H54 (cell line): ENCODE results near the gene LIN7B.

Source experiments
- DNase-seq: peaks from one replicate; pipeline ENCODE4 v3.0.0; 2011; ENCODE audit warnings: low spot score, mixed read lengths; ENCODE audit not compliant: insufficient read length
- FAIRE-seq: peaks from 3 replicates; lab custom pipeline; 2011; peaks lifted over from hg19 to GRCh38; lab: Jason Lieb, UNC
- POLR2A ChIP-seq: IDR thresholded peaks from 2 replicates; pipeline ENCODE4 v1.6.1; 2011; ENCODE audit warnings: low read depth, mild to moderate bottlenecking, low read length

Gene LIN7B

DNA sequence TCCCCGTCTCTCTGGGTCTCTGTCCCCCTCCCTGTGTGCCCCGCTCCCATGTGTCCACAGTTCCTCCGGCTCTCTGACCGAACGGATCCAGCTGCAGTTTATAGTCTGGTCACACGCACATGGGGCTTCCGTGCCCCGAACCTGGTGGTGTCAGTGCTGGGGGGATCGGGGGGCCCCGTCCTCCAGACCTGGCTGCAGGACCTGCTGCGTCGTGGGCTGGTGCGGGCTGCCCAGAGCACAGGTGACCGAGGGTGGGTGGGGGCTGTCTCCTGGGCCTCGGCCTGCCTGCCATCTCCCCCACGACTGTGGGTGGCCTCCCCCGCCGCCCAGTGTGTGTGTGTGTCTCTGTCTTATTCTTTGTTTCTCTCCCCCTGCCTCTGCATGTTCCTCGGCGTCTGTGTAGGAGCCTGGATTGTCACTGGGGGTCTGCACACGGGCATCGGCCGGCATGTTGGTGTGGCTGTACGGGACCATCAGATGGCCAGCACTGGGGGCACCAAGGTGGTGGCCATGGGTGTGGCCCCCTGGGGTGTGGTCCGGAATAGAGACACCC lies 53.8 kb downstream of the LIN7B start:
- FAIRE-seq (no peak), DNase-seq (no peak)
- TF ChIP-seq POLR2A: no peak
